C4-2B (cell line): ENCODE measurements around the gene HOXD9.

Experiments
- ZFX ChIP-seq: fragments of 450-650 bp; IDR thresholded peaks from 2 replicates; pipeline ENCODE4 v1.6.1; 2017
- TF ChIP-seq, protein P1 (sequence below): fragments of 450-650 bp; conservative IDR thresholded peaks from 2 replicates; pipeline ENCODE4 v1.5.1; 2017; ENCODE audit warnings: mild to moderate bottlenecking

- TF ChIP-seq, protein P1, sequence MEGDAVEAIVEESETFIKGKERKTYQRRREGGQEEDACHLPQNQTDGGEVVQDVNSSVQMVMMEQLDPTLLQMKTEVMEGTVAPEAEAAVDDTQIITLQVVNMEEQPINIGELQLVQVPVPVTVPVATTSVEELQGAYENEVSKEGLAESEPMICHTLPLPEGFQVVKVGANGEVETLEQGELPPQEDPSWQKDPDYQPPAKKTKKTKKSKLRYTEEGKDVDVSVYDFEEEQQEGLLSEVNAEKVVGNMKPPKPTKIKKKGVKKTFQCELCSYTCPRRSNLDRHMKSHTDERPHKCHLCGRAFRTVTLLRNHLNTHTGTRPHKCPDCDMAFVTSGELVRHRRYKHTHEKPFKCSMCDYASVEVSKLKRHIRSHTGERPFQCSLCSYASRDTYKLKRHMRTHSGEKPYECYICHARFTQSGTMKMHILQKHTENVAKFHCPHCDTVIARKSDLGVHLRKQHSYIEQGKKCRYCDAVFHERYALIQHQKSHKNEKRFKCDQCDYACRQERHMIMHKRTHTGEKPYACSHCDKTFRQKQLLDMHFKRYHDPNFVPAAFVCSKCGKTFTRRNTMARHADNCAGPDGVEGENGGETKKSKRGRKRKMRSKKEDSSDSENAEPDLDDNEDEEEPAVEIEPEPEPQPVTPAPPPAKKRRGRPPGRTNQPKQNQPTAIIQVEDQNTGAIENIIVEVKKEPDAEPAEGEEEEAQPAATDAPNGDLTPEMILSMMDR, result no peak
- TF ChIP-seq ZFX, result no peak
These were observed 15.7 kb upstream of the HOXD9 start, which contains the start of gene HOXD11 for GRCh38 chr2:176106581-176107539.
